TTC549 (cell line): Measurements from ENCODE around the gene CCDC172.

Source experiments
- FAIRE-seq: peaks from 2 replicates; lab custom pipeline; 2012; peaks lifted over from hg19 to GRCh38; lab: Jason Lieb, UNC

Gene CCDC172, protein sequence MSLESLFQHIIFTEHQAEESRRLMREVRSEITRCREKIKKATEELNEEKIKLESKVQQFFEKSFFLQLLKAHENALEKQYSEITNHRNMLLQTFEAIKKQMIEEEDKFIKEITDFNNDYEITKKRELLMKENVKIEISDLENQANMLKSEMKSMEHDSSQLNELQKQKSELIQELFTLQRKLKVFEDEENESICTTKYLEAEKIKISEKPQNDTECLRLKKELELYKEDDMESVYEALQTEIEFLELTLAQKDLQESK

DNA sequence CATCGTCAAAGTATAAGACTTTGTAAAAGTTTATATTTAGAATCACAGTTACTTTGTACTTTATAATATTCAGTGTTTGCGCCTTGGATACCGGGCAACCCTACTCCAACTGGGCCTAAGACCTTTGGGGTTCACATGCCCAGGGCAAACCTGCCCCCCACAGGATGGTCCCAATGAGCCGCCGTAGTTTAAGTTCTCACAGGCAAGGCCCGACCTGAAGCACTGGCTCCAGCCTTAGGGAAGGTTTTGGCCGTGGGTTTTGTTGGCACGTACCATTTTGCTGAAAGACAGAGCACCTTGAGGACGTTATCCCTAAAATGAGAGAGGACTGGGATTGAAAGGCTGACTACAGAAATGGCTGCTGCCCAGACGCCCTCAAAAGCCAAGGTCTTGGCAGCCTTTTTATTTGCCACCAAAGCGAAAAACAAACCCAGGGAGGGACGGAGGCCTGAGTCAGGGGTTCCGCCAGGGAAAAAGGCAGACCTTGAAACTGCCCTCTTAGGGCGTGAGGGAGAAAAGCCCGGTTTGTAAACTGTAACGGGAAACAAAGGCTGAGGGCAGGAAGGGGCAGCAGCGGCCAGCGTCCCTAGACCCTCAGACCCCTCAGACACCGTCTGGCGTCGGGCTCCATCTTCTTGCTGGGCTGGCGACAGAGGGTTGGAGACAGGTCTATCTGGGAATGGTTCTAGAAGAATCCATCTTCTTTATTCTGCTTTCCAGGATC, at the start of gene CCDC172:
Gene CCDC172, plus strand, starts transcription at position 222 of the 724 bp plus-strand sequence. CDS start 564 bp downstream, outside the sequence.
- no peak for FAIRE-seq

DNA sequence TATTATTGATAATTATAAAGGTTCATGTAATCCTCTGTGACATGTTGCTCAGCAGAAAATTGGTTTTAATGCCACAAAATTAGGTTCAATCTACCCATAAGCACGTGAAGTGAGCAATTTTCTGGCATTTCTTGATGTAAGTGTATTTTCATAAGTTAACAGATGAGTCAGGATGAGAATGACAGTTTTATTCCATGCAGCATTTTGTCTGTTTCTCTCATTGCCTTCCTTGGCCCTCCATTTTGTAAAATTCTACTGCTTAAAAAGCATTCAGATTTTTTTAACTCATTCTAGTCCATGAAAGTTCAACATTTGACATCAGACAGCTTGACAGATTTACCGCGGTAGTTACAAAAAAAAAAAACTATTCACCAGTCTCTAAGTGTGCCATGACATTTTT, 47.3 kb upstream of the CCDC172 start:
- FAIRE-seq = no peak

DNA sequence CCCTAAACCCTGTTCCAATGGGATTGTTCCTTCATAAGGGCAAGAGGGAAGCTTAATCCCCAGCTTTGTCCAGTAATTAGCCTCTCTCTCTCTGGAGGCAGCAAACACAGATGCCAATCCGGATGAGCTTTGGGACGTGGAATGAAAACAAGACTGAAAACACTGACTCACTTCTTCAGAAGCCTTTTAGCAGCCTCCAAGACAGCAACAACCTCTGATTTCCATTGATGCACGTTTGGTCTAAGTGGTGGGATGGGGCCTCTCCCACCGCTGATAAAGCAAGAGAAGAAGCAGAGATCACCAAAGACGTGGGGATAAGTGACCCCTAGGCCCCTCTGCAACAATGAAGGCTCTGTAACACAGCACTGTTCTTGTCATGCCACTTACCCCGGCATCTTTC, 45.4 kb upstream of the CCDC172 start:
- FAIRE-seq = no peak

DNA sequence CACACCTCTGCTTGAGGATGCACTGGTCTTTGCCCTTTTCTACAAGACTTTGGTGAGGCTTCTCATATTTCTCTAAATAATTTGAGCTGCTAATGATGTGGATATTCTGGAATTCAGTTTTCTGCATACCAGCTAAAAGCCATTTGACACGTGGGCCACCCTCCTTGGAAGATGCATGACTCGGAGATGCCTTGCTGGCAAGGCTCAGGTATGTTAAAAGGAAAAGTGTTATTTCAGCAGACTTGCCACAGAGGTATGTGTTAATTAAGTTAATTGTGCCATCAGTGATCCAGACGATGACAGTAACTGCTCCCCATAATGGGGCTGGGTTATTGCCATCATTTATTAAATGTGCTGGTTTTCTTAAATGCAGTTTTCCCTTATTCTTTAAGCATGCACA, 42.5 kb upstream of the CCDC172 start:
- FAIRE-seq = no peak

DNA sequence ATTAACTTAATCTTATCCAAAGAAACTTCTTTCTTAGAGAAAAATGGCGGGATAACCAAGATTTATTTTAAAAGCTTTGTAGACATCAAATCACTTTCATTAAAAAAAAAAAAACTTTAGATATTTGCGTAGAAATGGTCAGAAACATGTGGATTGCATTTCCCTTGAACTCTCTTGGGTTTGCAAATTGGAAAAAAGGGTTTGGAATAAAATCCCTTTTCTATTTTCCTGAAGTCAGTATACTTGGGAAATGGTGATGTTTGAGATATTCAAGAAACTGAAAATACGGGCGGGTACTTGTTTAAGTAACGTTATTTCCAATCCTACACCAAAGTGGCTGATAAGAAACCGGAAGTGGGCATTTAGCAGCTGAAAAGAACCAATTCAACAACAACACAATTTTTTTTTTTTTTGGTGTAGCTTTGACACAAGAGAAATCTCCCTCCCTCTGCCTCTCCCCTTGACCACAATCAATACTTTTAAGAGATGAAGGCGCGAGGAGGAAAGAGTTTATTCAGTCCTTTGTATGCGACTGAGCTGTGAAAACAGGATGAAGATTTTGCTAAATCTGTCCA, 37.5 kb upstream of the CCDC172 start:
- no peak for FAIRE-seq

DNA sequence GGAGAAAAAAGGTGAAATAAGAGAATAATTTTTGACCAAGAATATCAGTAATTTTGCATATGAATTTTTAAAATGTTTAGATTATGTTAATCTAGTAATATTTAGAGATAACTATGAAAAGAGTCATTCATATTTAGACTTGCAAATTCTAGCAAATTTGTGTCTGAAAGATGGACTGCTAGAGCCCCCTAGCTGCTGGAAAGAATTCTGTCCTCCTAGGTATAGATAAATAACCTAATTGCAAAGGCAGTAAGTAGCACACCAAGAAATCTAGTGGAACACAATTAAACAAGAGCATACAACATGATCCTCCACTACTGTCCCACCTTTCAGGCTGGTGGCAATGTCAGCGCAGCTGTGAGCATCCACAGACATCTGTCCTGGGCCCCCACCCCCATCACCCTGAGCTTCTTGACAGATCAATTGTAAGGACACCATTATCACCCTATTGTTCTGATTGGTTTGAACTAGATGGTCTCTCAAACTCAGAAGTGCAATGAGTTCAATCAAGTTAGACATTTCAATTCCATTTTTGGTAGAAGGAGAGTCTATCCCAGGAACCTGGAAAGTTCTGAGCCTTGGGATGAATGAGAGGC, 36.2 kb upstream of the CCDC172 start:
- peak; percentile 51 for FAIRE-seq

DNA sequence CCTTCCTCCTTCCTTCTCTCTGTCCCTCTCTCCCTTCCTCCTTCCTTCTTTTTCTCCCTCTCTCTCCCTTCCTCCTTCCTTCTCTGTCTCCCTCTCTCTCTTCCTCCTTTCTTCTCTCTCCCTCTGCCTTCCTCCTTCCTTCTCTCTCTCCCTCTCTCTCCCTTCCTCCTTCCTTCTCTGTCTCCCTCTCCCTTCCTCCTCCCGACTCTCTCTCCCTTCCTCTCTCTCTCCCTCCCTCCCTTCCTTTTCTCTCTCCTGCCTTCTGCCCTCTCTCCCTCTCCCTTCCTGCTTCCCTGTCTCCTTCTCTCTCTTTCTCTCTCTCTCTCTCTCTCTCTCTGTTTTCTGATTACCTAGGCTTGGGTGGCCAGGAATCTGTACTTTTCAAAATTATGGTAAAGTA, 34.6 kb upstream of the CCDC172 start:
- no peak for FAIRE-seq

DNA sequence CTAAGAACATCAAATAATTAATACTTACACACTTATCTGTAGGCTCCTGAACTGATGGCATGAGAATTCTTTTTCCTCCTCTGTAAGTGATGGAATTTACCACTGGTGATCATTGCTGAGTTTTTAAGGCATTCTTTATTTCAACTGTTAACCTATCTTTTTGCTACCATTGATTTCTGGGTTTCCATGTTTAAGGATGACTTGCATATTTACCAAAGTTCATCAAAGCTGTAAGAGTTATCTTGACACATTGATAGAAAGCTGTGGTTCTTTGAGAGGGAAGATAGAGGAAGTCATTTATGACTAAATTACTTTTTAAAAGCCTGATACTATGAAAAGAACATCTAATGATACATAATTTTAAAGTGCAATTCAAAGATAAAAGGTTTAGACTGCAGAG, 31.8 kb upstream of the CCDC172 start:
- FAIRE-seq = no peak

DNA sequence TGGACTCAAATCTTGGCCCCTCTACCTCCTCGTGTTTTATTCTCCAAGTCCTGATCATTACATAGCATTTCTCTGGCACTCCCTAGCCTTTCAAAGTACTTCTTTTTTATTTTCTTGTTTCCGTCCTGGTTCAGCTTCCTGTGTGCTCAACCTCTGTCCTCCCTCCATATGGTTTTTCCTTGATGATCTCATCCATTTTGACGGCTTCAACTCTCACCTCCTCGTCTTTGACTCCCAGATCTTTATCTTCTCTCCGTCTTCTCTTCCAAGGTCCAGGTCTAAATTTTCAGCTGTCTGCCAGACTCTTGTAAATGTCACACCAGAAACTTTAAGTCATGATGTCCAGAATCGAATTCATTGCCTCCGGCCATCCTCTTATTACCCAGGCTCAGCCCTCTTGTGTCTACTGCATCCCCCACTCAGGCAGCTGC, 27.9 kb upstream of the CCDC172 start:
- FAIRE-seq = no peak

DNA sequence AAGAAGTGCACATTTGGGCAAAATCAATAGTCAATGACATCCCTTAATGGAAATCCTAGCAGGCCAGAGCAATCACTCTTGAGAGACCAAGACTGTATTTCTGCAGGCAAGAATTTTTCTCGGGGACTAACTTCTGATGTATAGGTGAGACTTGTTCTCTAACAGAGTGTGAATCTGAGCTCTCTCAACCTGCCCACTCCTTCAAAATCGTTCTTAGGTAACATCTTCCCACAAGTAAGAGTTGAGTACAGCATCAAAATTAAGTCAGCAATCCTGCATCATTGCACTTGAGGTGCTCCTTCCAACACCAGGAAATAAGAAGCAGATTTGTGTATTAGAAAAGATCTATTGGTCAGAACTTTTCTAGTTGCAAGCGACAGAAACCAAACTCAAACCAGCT, 25.7 kb upstream of the CCDC172 start:
- no peak for FAIRE-seq

DNA sequence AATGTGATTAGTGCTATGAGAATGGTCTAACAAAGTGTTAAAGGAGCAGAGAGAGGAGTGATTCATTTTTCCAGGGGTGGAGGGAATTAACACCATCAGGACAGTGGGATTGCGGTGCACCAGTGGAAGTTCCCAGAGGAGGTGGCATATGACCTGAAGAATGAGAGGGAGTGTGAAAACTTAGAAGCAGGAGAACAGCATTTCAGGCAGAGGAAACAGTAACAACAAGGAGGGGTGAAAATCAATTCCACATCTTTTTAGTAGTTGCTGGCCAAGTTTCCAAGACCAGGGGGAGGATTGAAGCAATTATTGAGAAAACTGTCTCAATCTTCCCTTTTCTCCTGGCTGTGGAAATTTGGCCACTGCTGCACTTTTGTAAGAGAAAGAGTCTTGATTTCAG, 23.7 kb upstream of the CCDC172 start:
- FAIRE-seq = no peak

DNA sequence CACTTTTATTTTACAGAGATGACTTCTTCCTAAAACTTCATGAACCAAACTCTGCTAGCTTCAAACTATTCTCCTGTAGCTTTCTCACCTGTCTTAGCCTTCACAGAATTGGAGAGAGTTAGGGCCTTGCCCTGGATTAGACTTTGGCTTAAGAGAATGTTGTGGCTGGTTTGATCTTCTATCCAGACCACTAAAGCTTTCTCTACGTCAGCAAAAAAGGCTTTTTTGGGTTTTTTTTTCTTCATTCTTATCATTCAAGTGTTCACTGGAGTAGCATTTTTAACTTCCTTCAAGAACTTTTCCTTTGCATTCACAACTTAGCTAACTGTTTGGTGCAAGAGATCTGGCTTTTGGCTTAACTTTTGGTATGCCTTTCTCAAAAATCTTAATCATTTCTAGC, 19.3 kb upstream of the CCDC172 start:
- no peak for FAIRE-seq

DNA sequence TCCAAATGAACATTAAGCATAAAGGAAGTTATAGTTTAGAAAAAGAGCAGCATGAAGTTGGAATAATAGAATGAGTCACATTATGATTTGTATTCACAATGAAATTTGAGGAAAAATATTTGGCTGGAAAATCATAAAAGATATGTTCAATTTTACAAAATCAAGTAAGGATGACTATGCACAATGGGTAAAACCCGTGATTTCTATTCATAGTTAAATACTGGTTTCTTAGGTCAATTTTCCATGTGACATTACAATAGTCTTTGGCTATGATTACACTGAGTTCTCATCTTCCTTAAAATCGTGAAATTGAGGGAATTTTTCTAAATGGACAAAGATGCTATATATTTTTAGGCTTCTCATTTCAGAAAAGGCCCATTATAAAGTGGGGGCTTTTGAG, 17.4 kb upstream of the CCDC172 start:
- FAIRE-seq = no peak

DNA sequence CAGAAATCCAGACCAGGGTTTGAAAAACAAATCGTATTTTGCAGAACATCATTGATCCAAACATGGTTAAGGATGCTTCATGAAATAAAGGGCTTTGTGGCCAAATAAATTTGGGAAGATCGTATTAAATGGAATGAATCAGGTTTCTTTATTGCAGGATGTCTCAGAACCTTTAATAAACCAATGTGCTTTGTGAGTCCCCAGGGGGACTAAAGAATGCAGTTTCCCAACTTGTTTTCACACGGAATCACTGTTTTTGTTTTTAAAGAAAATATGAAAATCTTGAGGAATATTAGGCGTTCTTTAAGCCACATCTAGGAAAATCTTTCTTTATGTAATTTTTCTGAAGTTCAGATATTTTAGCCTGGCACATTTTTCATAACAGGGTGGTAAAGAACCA, 16.8 kb upstream of the CCDC172 start:
- FAIRE-seq = no peak

DNA sequence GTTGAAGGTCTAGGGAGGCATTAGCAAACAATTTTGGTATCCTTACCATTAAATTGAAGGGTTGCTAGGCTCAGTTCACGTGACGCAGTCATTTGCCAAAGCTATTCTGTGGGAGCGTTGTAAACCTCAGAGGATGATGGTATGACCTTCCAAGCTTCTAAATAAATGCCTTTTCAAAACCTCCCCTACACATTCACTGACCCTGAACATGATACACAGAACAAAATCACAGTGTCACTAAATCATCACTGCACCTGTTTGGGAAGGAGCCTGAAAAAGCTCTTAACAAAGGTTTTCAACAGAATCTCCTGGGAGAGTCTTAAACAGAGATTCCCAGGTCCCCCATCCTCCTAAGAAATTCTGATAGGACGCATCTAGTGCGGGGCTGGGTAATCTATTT, 13.2 kb upstream of the CCDC172 start:
- FAIRE-seq = no peak

DNA sequence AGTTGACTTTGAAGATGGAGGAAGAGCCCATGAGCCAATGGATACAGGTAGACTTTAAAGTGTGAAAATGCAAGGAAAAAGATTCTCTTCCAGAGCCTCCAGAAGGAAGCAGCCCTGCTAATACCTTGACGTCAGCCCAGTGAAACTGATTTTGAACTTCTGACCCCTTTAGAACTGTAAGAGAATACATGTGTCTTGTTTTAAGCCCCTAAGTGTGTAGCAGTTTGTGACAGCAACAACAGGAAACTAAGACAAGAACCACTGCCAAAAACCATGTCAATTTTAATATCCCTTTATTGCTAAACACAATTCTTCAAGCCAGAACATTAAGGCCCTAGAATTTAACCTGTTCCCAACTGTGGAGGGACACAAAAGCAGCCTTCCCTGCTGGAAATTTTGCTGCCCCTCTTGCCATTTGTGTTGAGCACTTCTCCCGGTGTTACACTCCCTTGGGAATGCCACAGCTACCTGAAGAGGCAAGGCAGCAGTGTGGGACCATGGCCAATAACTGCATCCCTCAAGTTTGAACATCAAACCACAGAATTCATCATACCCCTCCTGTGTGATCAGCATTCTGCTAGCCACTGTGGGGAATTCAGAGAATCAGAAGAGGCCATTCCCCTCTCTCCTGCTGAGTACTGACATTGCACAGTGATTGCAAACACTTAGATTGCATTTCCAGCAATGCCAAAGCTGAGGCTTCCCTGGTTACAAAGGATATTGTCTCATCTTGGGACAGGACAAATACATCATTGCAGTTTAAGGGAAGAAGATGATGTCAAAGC, 12.3 kb upstream of the CCDC172 start:
- FAIRE-seq = no peak

DNA sequence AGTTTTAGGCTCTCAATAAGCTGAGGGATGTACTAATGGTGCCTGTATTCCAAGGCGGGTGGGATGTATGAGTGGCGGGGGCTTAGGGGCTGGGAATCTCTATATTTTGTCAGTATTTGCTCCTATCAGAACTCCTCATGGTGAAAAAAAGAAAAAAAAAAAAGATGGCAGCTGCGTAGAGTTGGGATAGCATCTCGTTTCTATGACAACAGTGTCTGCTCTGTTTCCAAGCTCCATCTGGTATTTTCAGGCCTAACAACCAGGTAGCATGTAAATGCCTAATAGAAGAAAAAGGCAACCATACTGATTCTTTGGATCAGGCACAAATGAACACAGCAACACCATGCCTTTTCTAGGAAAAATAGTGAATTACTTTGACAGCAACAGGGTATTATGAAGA, 11.7 kb upstream of the CCDC172 start:
- FAIRE-seq = no peak

DNA sequence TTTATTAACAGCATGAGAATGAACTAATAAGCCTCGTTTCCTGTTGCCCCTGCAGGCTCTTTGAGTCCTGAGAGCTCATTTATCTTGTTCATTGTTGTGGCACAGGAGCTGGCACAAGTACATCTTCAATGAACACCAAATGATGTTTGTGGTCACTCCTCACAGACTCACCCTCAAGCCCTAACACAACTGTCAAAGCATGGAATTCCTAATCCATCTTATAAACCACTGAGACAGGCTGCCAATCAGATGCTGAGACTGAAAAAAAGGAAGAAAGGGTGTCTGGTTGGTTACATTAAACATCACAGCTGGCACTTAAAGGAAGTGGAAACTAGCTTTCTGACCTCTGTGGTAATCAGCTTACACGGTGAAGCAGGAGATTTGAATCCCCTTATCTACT, 7.7 kb upstream of the CCDC172 start:
- FAIRE-seq = no peak

DNA sequence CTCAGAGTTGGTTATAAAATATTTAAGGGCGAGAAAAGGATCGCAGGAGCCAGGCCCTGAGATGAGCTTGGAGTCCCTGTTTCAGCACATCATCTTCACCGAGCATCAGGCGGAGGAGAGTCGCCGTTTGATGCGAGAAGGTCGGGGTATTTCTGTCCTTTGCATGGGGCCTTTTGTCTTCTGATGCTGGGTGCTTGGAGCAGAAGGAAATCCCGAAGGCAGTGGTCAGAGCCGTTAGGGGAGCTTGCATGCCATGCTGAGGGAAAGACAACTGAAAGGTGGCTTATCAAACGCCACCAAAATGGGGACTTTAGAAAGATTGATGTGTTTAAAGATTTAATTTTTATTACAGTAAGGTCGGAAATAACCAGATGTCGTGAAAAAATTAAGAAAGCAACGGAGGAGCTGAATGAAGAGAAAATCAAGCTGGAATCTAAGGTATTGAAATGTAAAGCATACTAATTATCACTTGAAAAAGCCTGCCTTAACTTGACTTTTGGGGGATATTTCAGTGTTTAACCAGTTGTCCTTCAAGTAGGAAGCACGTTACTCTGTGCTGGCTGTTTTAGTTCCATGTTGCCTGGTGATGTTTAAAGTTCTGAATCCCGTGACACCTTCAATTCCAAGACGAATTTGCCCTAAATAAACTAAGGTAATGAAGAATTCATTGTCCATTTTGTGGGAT, 845 bp downstream of the CCDC172 start:
- FAIRE-seq = no peak

DNA sequence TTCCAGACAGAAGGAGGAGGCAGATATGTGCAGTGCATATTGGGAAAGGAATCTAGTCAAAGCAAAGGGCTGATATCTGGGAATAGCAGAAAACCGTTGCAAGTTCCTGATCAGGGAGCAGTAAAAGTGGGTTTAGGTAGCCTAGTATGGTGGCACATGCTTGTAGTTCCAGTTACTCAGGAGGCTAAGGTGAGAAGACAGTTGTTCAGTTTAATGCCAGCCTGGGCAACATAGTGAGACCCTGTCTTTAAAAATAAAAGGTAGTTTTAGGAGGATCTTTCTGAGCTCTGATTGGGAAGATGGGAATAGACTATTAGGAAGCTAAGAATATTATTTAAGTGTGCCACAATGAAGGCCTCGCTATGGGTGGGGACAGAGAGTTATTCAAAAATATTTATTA, 1.7 kb downstream of the CCDC172 start:
- FAIRE-seq = no peak

DNA sequence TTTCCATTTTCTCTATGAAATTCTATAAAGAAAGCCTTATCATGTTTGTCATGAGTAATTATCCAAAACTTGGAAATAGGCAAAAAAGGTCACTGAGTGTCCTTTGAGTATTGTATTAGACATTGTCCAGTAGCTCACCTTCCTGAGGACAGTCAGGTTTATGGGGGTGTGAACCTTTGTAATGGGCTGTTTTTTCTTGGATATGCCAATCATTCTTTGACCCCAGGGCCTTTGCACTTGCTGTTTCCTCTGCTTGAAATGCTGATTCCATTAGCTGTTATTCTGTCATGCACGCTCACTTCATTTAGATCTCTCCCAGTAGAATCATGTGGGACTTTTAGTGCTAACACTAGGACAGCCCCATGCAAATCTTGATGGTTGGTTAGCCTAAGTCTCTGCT, 4.9 kb downstream of the CCDC172 start:
- FAIRE-seq = no peak

DNA sequence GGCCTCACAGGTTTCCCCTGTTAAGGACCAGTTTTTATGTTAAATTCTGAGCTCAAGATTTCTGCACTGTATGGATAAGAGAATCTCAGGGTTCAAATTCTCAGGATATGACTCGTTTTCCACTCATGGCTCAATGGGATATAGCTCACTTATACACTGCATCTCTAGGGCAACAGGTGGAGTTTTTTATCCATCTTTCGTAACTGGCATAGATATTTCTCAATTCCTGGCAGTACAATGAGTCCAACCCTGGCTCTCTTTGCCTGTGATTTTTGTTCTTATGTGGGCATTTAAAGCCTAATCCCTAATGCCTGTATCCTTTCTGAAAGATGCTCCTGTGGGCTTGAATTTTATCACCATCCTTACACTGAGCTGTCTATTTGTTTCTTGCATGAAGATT, 7.6 kb downstream of the CCDC172 start:
- FAIRE-seq = no peak
